Neural crest cell (in vitro differentiated cells): Measurements from ENCODE around the gene SUGP2. TPM values are rescaled to one million over a fixed set of nuclear protein-coding genes. Genes with fewer than 3 reads are reported as not detected.
"Not testable (repeated sequence)": the region's sequence is repeated elsewhere in the genome, so short reads cannot be mapped to it uniquely, and the experiment has no call there.

Experiments used
- DNase-seq: peaks from one replicate; pipeline ENCODE4 v3.0.0; 2021; ENCODE audit warnings: low read depth, mixed read lengths, low spot score
- H3K27ac Mint-ChIP-seq: one replicate; pipeline ENCODE4 v1.8.0; 2021; ENCODE audit warnings: mild to moderate bottlenecking, mixed read lengths; ENCODE audit not compliant: unreplicated experiment
- H3K27me3 Mint-ChIP-seq: 2 replicates; pipeline ENCODE4 v1.8.0; 2021; ENCODE audit warnings: low read depth, mild to moderate bottlenecking, mixed read lengths
- H3K36me3 Mint-ChIP-seq: 2 replicates; pipeline ENCODE4 v1.8.0; 2021; ENCODE audit warnings: low read depth, mild to moderate bottlenecking, mixed read lengths
- H3K4me1 Mint-ChIP-seq: 2 replicates; pipeline ENCODE4 v1.8.0; 2021; ENCODE audit warnings: mixed read lengths
- H3K4me3 Mint-ChIP-seq: one replicate; pipeline ENCODE4 v1.8.0; 2021; ENCODE audit warnings: mild to moderate bottlenecking, mixed read lengths
- H3K9me3 Mint-ChIP-seq: 2 replicates; pipeline ENCODE4 v1.8.0; 2021; ENCODE audit warnings: mixed read lengths
- total RNA-seq: library from RNA; stranded (reverse); gene quantifications from 2 replicates; pipeline ENCODE4 v1.2.1, GENCODE V29; 2021
- TF ChIP-seq, protein P1 (sequence below): fragments of 200-600 bp; sonication (generic); conservative IDR thresholded peaks from 2 replicates; pipeline ENCODE4 v1.5.0; 2021; ENCODE audit warnings: antibody characterized with exemption, mild to moderate bottlenecking

SUGP2 gene
- total RNA-seq, 1 donor from 2014 or later = 160 TPM

GRCh38 chr19:19027228-19027627 lies 6.1 kb downstream of the SUGP2 start:
- peaks cover 19% of the 10 kb centered on the region for H3K36me3 Mint-ChIP-seq
- DNase-seq = no peak
- H3K27ac Mint-ChIP-seq = no peak overlapping the region
- H3K27me3 Mint-ChIP-seq = no peaks in the 10 kb centered on the region
- peaks cover 22% of the 10 kb centered on the region for H3K4me1 Mint-ChIP-seq
- peak overlapping the region; percentile 3 for H3K4me3 Mint-ChIP-seq
- H3K9me3 Mint-ChIP-seq = no peaks in the 10 kb centered on the region
- TF ChIP-seq, protein P1, sequence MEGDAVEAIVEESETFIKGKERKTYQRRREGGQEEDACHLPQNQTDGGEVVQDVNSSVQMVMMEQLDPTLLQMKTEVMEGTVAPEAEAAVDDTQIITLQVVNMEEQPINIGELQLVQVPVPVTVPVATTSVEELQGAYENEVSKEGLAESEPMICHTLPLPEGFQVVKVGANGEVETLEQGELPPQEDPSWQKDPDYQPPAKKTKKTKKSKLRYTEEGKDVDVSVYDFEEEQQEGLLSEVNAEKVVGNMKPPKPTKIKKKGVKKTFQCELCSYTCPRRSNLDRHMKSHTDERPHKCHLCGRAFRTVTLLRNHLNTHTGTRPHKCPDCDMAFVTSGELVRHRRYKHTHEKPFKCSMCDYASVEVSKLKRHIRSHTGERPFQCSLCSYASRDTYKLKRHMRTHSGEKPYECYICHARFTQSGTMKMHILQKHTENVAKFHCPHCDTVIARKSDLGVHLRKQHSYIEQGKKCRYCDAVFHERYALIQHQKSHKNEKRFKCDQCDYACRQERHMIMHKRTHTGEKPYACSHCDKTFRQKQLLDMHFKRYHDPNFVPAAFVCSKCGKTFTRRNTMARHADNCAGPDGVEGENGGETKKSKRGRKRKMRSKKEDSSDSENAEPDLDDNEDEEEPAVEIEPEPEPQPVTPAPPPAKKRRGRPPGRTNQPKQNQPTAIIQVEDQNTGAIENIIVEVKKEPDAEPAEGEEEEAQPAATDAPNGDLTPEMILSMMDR = no peak

DNA sequence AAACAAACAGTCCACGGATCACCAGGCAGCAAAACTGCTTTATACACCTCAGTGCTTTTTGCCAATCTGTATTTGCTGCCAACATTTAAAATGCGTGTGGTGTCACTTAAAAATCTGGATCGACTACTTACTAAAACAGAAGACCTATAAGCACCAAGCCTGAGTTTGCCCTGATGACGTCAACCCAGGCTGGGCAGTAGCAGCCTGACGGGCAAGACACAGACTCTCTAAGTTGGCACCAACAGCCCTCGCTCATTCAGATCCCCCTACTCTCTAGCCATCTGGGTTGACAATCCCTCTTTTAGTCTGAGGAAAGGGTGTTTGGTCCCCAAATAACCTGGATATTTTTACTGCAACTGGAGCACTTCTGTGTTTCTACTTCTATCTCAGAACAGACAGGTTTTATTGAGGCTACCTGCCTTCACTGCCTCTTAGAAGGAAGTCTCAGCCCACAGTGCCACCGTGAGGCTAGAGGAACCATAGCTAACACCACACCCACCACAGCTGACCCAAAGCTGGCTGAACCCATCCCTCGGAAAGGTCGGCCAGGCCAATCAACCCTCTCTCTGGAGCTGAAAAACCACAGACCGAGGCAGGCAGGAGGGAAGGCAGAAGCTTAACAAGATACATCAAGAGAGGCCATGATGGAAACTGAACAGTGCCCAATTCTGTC lies 6.9 kb downstream of the SUGP2 start:
- Mint-ChIP-seq H3K4me3 (peak overlapping the region; percentile 17), H3K9me3 (no peaks in the 10 kb centered on the region), H3K4me1 (peaks cover 18% of the 10 kb centered on the region), H3K27me3 (no peaks in the 10 kb centered on the region), H3K27ac (no peak overlapping the region), H3K36me3 (peaks cover 18% of the 10 kb centered on the region)
- TF ChIP-seq, protein P1 = no peak
- DNase-seq = no peak

GRCh38 chr19:19025861-19026260 lies 7.5 kb downstream of the SUGP2 start:
- DNase-seq = no peak
- Mint-ChIP-seq H3K27me3 (no peaks in the 10 kb centered on the region), H3K4me3 (no peak overlapping the region), H3K36me3 (peaks cover 20% of the 10 kb centered on the region), H3K27ac (no peak overlapping the region), H3K4me1 (peaks cover 23% of the 10 kb centered on the region), H3K9me3 (no peaks in the 10 kb centered on the region)
- TF ChIP-seq, protein P1 = no peak

GRCh38 chr19:19023376-19023775 lies 9.9 kb downstream of the SUGP2 start:
- H3K4me1 Mint-ChIP-seq = peaks cover 23% of the 10 kb centered on the region
- H3K36me3 Mint-ChIP-seq = peaks cover 25% of the 10 kb centered on the region
- DNase-seq, H3K4me3 Mint-ChIP-seq, H3K27me3 Mint-ChIP-seq, H3K9me3 Mint-ChIP-seq: not testable (repeated sequence)
- H3K27ac Mint-ChIP-seq = peak overlapping the region; percentile 27

DNA sequence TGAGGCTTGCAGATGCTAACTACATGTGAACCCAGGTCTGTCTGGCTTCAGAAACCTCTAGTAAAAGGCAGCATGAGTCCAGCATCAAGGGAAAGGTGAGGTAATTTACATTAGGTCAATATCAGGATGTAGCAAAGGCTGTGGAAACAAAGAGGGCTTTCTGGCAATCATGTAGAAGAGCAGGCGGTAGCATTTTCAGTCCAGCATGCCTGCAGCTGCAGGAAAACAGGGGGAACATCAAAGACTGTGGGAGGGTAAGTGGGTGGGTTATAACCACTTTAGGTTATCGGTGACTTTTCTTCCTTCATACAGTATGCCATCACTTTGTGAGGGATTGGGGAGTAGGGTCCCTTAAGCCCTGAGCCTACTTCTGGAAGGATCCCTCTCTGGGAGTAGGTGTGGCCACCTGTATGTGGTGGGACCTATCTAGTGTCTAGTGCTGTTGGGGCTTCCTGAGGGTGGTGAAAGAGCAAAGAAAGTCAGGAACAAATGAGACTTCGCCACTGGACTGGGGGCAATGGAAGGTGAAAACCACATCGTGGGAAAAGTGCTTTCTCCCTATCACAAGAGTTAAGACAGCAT lies 10.8 kb downstream of the SUGP2 start:
- peaks cover 19% of the 10 kb centered on the region for H3K36me3 Mint-ChIP-seq
- H3K27ac Mint-ChIP-seq = peak overlapping the region; percentile 67
- TF ChIP-seq, protein P1 = no peak
- H3K4me1 Mint-ChIP-seq = peaks cover 17% of the 10 kb centered on the region
- no peak for DNase-seq
- H3K9me3 Mint-ChIP-seq = no peaks in the 10 kb centered on the region
- no peak overlapping the region for H3K4me3 Mint-ChIP-seq
- no peaks in the 10 kb centered on the region for H3K27me3 Mint-ChIP-seq

GRCh38 chr19:19021115-19021514 lies 12.2 kb downstream of the SUGP2 start:
- peaks cover 21% of the 10 kb centered on the region for H3K36me3 Mint-ChIP-seq
- H3K4me1 Mint-ChIP-seq = peaks cover 17% of the 10 kb centered on the region
- no peaks in the 10 kb centered on the region for H3K9me3 Mint-ChIP-seq
- no peak overlapping the region for H3K4me3 Mint-ChIP-seq
- H3K27me3 Mint-ChIP-seq = no peaks in the 10 kb centered on the region
- TF ChIP-seq, protein P1 = no peak
- DNase-seq = no peak
- peak overlapping the region; percentile 47 for H3K27ac Mint-ChIP-seq
